Inferior parietal cortex (tissue), 1 donor: ENCODE data around the gene MACROD2.

Experiments used
- DNase-seq: peaks from one replicate; pipeline ENCODE4 v3.0.0-alpha.2; 2016; ENCODE audit errors: extremely low spot score

Gene MACROD2

GRCh38 chr20:14580418-14581074, 585.2 kb downstream of the MACROD2 start:
- DNase-seq, result no peak

DNA sequence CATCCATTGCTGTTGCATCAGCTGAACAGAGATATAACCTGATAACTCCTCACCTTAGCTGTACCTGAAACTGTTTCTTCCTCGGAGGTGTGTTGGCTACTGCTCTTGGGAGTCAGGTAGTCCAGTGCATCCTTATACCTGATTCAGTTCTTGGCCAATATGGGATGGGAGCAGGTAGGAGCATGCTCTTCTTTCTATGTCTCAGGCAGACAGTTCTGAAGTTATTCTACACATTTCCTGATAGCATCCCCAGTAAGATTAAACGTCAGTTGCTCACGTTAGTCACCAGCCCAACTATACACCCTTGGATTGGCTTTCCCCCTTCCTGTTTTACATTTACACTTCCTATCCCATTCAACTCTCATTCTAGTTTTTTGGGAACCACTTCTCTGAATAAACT, 586.4 kb downstream of the MACROD2 start:
- DNase-seq, result no peak

DNA sequence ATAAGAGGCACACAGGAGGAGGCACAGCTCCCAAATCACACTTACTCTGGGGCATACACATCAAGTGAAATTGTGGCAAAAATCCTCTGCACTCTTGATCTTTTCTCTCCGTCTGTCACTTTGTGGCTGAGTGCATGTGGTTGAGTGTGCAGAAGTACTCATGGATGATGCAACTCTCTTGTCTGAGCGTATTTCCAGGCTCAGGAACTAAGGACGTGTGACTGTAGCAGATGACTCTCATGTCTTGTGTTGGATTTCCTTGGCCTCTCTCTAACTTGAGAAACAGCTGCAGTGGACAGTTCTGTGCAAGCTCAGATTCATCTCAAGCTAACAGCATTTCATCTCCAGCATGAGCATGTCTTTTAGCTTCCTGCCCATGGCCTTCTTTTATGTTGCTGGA, 587.5 kb downstream of the MACROD2 start:
- DNase-seq, result no peak

- no peak for DNase-seq
These were observed 588.1 kb downstream of the MACROD2 start for GRCh38 chr20:14583413-14583812.

DNA sequence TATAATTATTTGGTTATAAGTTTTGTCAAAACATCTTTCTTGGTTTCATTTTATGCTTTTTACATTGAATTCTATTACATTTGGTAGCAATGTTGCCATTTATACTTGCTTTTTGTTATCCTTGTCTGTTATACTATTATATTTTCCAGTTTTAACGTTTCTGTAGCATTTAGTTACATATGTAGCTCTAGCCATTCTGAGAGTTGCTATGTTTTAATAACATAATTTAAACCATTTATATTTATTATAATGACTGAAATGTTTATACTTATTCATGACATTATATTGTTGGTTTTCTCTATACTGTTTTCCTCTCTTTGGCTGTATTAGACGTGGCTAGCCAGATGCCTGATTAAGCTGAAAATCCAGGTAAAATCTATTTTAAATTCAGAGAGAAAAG, 594.1 kb downstream of the MACROD2 start:
- no peak for DNase-seq

- DNase-seq, result no peak
These were observed 599.7 kb downstream of the MACROD2 start for GRCh38 chr20:14595051-14595450.

DNA sequence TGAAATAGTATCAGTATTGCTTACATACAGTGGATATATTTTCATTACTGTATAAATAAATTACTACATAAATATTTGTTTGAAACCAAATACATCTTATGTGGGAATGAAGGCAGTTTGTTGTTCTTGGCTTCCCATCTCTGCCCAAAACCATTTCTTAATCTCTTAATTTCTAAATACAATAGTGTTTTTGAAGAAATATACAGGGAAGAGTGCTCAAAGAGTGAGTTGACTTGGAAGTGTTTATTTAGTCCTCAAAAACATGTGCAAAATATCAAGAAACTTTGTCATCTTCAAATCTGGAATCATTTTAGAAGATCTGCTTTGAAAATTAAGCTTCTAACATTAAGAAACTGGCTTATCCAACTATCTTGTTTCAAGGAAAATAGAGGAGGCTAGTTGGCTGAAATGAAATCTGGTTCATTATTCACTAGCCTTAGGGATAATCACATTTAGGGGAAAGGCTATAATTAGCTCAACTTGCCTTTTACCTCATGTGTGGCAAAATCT, 601.9 kb downstream of the MACROD2 start:
- DNase-seq, result no peak

GRCh38 chr20:14599613-14600012, 604.3 kb downstream of the MACROD2 start:
- no peak for DNase-seq

GRCh38 chr20:14600527-14600926, 605.2 kb downstream of the MACROD2 start:
- DNase-seq, result no peak

- no peak for DNase-seq
These were observed 608.8 kb downstream of the MACROD2 start for GRCh38 chr20:14604143-14604542.

GRCh38 chr20:14609328-14610221, 614.3 kb downstream of the MACROD2 start:
- no peak for DNase-seq

- no peak for DNase-seq
These were observed 616.2 kb downstream of the MACROD2 start for GRCh38 chr20:14611479-14611878.

- DNase-seq, result no peak
These were observed 617.1 kb downstream of the MACROD2 start for GRCh38 chr20:14612391-14612790.

DNA sequence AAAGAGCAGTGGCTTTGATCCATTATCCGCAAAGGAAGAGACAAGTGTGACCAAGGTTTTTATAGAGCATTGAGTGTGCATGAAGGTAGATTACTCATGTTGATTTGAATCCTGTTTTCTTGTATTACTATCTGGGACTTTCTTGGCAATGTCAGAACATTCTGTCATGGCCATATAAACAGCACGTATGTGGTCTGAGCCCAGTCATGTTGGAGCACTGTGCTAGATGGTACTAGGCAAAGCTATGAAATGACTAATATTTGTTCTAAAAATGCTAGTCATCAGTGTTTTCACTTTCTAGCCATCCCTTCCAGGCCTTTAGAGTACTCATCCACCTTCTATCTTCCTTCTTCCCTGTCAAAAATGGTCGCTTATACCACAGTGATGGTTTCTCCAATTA, 620.7 kb downstream of the MACROD2 start:
- DNase-seq, result no peak

- DNase-seq, result no peak
These were observed 621.8 kb downstream of the MACROD2 start for GRCh38 chr20:14617123-14617522.

DNA sequence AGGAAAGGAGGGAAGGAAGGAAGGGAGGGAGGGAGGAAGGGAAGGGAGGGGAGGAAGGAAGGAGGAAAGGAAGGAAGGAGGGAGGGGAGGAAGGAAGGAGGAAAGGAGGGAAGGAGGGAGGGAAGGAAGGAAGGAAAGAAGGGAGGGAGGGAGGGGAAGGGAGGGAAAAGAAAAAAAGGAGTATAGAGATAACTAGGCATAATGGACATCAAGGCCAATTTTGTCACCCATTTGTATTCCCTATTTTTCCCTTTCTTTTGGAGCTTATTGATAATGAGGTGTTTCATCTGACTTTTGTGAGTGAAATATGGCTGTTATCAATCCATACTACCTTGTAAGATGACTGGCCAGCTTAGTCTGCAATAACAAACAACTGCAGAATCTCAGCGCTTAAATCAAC, 624.1 kb downstream of the MACROD2 start:
- no peak for DNase-seq

GRCh38 chr20:14622796-14623195, 627.5 kb downstream of the MACROD2 start:
- no peak for DNase-seq

GRCh38 chr20:14631011-14631410, 635.7 kb downstream of the MACROD2 start:
- DNase-seq, result no peak

- no peak for DNase-seq
These were observed 637.6 kb downstream of the MACROD2 start for GRCh38 chr20:14632906-14633305.

DNA sequence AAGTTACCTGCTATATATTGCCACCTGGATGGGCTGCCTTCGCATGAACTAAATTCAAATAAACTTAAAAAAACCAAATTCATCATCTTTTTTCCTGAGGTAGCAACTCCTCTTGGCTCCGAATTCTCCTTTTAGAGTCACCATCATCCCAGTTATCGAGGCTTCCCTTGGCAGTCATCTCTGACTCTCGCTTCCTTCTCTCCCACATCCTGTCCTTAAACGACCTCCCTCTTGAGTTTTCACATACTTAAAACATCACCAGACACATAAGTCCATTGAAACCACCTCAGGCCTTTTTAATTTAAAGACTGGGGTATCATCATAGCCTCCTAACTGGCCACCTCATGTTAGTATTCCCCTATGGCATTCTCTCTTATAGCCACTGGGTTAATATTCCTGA, 638.2 kb downstream of the MACROD2 start:
- no peak for DNase-seq

DNA sequence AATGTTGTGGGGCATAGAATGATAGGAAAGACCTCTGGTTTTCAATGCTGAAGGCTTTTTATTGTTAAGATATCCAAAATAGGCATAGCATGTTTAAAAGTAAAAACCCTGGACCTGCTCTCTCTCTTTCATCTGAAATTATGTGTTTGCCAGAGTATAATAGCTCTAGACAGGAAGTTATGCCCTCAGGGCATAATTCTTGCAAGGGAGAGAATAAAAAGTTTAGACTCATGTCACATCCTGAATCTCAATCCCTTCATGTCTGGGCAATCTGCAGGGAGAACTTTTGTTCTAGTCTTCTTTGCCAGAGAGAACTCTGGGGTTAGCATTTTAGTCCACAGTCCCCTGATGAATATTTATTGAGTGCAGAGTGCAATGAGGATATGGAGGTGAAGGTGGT, 639.3 kb downstream of the MACROD2 start:
- DNase-seq, result no peak

DNA sequence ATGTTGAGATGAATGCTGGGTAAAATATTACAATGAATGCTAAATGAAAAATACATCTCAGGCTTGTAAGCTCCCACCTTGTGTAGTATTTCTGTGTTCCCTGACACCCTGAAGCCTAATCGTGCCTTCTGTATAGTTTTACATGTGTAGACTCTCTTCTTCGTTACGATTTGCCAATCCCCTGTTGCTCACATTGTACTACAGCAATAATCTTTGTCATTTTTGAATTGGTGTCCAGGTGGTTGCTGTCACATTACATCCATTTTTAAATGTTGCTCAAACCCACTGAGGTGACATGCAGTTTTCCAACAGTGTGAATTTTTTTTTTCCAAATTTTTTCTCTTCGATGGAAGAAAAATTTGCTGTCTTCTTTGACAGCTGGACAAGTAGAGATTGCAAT, 642.1 kb downstream of the MACROD2 start:
- DNase-seq, result no peak

GRCh38 chr20:14643146-14643545, 647.8 kb downstream of the MACROD2 start:
- no peak for DNase-seq
